Type B pancreatic cell (in vitro differentiated cells): ENCODE measurements around the gene C3orf20. TPM values are rescaled to one million over a fixed set of nuclear protein-coding genes. Genes with fewer than 3 reads are reported as not detected.

ENCODE experiments used
- DNase-seq: peaks from one replicate; pipeline ENCODE4 v3.0.0; 2021; ENCODE audit warnings: mixed read lengths; ENCODE audit not compliant: unreplicated experiment; ENCODE audit errors: extremely low spot score
- H3K27ac Mint-ChIP-seq: 2 replicates; pipeline ENCODE4 v1.8.0; 2021; ENCODE audit warnings: mild to moderate bottlenecking, mixed read lengths
- H3K27me3 Mint-ChIP-seq: 2 replicates; pipeline ENCODE4 v1.8.0; 2021; ENCODE audit warnings: mixed read lengths
- H3K36me3 Mint-ChIP-seq: 2 replicates; pipeline ENCODE4 v1.8.0; 2021; ENCODE audit warnings: mixed read lengths
- H3K4me1 Mint-ChIP-seq: one replicate; pipeline ENCODE4 v1.8.0; 2021; ENCODE audit warnings: mixed read lengths; ENCODE audit not compliant: unreplicated experiment
- H3K4me3 Mint-ChIP-seq: 2 replicates; pipeline ENCODE4 v1.8.0; 2021; ENCODE audit warnings: mild to moderate bottlenecking, mixed read lengths
- H3K9me3 Mint-ChIP-seq: 2 replicates; pipeline ENCODE4 v1.8.0; 2021; ENCODE audit warnings: mixed read lengths
- CTCF ChIP-seq: fragments of 200-600 bp; sonication (generic); conservative IDR thresholded peaks from 2 replicates; pipeline ENCODE4 v1.5.0; 2021; ENCODE audit warnings: antibody characterized with exemption, mild to moderate bottlenecking
- total RNA-seq: library from RNA; stranded (reverse); gene quantifications from 2 replicates; pipeline ENCODE4 v1.2.1, GENCODE V29; 2021; ENCODE audit warnings: low replicate concordance

C3orf20 gene
- total RNA-seq, 1 donor from 2014 or later, result 0.24 TPM

- no peak for TF ChIP-seq CTCF
- H3K27me3 Mint-ChIP-seq, result peaks cover 64% of the 10 kb centered on the region
- no peak overlapping the region for H3K4me3 Mint-ChIP-seq
- peaks cover 6% of the 10 kb centered on the region for H3K4me1 Mint-ChIP-seq
- no peak for DNase-seq
- H3K36me3 Mint-ChIP-seq, result no peaks in the 10 kb centered on the region
- no peaks in the 10 kb centered on the region for H3K9me3 Mint-ChIP-seq
- no peak overlapping the region for H3K27ac Mint-ChIP-seq
Measured at GRCh38 chr3:14816359-14816758, 141.4 kb downstream of the C3orf20 start.

GRCh38 chr3:14818804-14819500, 144.0 kb downstream of the C3orf20 start, which contains the start of gene FGD5:
TSS of gene FGD5 (plus strand) at chr3:14818962. CDS start at chr3:14819072, 110 bp downstream.
- H3K9me3 Mint-ChIP-seq, result no peaks in the 10 kb centered on the region
- DNase-seq, result no peak
- no peak within 1 kb of the TSS for H3K4me3 Mint-ChIP-seq
- H3K27me3 Mint-ChIP-seq, result peaks cover 55% of the 10 kb centered on the region
- no peaks in the 10 kb centered on the region for H3K36me3 Mint-ChIP-seq
- no peak within 1 kb of the TSS for H3K27ac Mint-ChIP-seq
- TF ChIP-seq CTCF, result no peak
- peaks cover 20% of the 10 kb centered on the region for H3K4me1 Mint-ChIP-seq

GRCh38 chr3:14819671-14820070, 144.7 kb downstream of the C3orf20 start:
- Mint-ChIP-seq H3K36me3 (no peaks in the 10 kb centered on the region), H3K4me1 (peaks cover 16% of the 10 kb centered on the region), H3K27me3 (peaks cover 53% of the 10 kb centered on the region), H3K9me3 (no peaks in the 10 kb centered on the region), H3K4me3 (no peak overlapping the region), H3K27ac (no peak overlapping the region)
- TF ChIP-seq CTCF, result no peak
- no peak for DNase-seq

- no peaks in the 10 kb centered on the region for H3K36me3 Mint-ChIP-seq
- H3K27ac Mint-ChIP-seq, result no peak overlapping the region
- no peak for TF ChIP-seq CTCF
- H3K9me3 Mint-ChIP-seq, result no peaks in the 10 kb centered on the region
- no peak for DNase-seq
- peaks cover 13% of the 10 kb centered on the region for H3K4me1 Mint-ChIP-seq
- peaks cover 50% of the 10 kb centered on the region for H3K27me3 Mint-ChIP-seq
- no peak overlapping the region for H3K4me3 Mint-ChIP-seq
Measured at GRCh38 chr3:14820156-14820555, 145.2 kb downstream of the C3orf20 start.

- peaks cover 13% of the 10 kb centered on the region for H3K4me1 Mint-ChIP-seq
- peaks cover 56% of the 10 kb centered on the region for H3K27me3 Mint-ChIP-seq
- no peak overlapping the region for H3K27ac Mint-ChIP-seq
- TF ChIP-seq CTCF, result no peak
- H3K4me3 Mint-ChIP-seq, result no peak overlapping the region
- H3K9me3 Mint-ChIP-seq, result no peaks in the 10 kb centered on the region
- no peak for DNase-seq
- H3K36me3 Mint-ChIP-seq, result no peaks in the 10 kb centered on the region
Measured at GRCh38 chr3:14821151-14821550, 146.2 kb downstream of the C3orf20 start.
